Measurements from ENCODE around the gene SUPT3H. TPM values are rescaled to one million over a fixed set of nuclear protein-coding genes. Genes with fewer than 3 reads are reported as not detected.

The SUPT3H gene
- total RNA-seq, 1 donor from 2014 or later: 23.2 TPM

DNA sequence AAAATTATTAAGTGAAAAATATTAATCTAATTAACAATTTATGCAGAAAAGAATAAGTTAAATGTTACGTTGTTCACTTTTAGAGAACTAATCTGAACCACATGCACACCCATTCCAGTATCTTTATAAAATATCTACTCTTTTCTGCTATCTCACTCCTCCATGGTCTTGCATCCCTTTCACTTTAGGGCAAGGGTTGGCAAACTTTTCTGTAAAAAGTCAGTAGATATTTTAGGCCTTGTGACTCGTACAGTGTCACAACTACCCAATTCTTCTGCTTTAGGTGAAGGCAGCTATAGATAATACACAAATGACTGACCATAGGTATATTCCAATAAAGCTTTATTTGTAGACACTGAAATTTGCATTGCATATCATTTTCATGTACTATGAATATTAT is 39.7 kb upstream of the SUPT3H start:
- Mint-ChIP-seq H3K27ac (no peak overlapping the region), H3K4me1 (peaks cover 28% of the 10 kb centered on the region), H3K4me3 (no peak overlapping the region), H3K27me3 (ENCODE audit: low read depth) (peaks cover 66% of the 10 kb centered on the region), H3K9me3 (no peaks in the 10 kb centered on the region), H3K36me3 (no peaks in the 10 kb centered on the region)
- DNase-seq (ENCODE audit: low spot score in 2 of 2, unreplicated experiment in 2 of 2): no peak
- TF ChIP-seq, protein P1, sequence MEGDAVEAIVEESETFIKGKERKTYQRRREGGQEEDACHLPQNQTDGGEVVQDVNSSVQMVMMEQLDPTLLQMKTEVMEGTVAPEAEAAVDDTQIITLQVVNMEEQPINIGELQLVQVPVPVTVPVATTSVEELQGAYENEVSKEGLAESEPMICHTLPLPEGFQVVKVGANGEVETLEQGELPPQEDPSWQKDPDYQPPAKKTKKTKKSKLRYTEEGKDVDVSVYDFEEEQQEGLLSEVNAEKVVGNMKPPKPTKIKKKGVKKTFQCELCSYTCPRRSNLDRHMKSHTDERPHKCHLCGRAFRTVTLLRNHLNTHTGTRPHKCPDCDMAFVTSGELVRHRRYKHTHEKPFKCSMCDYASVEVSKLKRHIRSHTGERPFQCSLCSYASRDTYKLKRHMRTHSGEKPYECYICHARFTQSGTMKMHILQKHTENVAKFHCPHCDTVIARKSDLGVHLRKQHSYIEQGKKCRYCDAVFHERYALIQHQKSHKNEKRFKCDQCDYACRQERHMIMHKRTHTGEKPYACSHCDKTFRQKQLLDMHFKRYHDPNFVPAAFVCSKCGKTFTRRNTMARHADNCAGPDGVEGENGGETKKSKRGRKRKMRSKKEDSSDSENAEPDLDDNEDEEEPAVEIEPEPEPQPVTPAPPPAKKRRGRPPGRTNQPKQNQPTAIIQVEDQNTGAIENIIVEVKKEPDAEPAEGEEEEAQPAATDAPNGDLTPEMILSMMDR (IDR thresholded peaks at IDR 0.05; ENCODE audit: unreplicated experiment): no peak

DNA sequence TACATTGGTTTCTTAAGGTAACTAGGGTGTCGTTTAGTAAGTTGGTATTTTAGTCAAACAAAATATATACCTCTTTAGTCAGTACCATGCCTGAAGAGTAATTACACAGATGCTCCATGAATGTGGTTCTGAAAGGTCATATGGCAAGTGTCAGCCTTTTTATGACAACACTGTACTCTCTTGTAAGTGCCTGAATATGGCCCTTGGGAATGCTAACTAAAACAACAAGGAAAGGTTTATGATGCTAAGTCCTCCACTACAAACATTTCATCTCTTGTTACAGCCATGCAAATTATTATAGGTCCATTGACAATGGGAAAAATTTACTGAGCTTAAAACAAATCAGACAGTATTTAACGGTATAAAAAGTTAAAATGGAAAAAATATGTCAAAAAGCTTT is 39.0 kb upstream of the SUPT3H start:
- Mint-ChIP-seq H3K4me3 (no peak overlapping the region), H3K4me1 (peaks cover 26% of the 10 kb centered on the region), H3K9me3 (no peaks in the 10 kb centered on the region), H3K36me3 (no peaks in the 10 kb centered on the region), H3K27ac (no peak overlapping the region), H3K27me3 (ENCODE audit: low read depth) (peaks cover 60% of the 10 kb centered on the region)
- no peak for DNase-seq (ENCODE audit: low spot score in 2 of 2, unreplicated experiment in 2 of 2)
- TF ChIP-seq, protein P1 (IDR thresholded peaks at IDR 0.05; ENCODE audit: unreplicated experiment): no peak

DNA sequence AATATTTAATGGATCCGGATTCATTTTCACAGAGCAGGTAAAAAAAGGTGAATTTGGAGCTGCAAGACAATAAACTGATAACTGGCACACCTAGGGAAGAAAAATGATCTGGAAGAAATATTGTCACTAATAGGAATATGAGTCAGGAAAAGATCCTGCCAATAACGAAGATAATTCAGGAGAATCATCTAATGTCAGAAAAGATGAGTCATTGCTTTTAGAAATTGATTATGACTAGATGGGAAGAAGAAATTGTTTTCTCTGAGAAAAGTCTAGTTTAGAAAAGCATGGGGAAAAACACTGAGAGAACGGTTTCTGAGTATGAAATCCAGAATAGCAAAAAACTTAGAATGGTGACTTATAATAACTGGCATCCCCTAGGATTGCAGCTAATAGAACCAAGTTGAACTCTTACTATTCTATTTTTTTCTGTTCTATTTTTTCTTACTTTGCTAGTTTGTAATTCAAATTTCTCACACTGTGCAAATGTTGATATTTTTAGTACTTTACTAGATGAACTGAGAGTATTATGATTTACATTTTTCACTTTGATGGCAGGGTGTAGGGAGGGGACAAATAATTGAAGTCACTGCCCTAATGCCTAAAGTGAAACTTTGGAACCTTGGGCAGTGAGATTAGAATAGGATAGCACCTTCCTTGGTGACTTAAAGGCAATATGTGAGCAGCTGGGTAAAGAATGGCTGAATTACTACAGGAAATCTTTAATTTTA is 38.2 kb upstream of the SUPT3H start:
- no peaks in the 10 kb centered on the region for H3K36me3 Mint-ChIP-seq
- TF ChIP-seq, protein P1 (IDR thresholded peaks at IDR 0.05; ENCODE audit: unreplicated experiment): no peak
- H3K4me1 Mint-ChIP-seq: peaks cover 19% of the 10 kb centered on the region
- DNase-seq (ENCODE audit: low spot score in 2 of 2, unreplicated experiment in 2 of 2): no peak
- no peaks in the 10 kb centered on the region for H3K9me3 Mint-ChIP-seq
- no peak overlapping the region for H3K27ac Mint-ChIP-seq
- no peak overlapping the region for H3K4me3 Mint-ChIP-seq
- H3K27me3 Mint-ChIP-seq (ENCODE audit: low read depth): peaks cover 53% of the 10 kb centered on the region

DNA sequence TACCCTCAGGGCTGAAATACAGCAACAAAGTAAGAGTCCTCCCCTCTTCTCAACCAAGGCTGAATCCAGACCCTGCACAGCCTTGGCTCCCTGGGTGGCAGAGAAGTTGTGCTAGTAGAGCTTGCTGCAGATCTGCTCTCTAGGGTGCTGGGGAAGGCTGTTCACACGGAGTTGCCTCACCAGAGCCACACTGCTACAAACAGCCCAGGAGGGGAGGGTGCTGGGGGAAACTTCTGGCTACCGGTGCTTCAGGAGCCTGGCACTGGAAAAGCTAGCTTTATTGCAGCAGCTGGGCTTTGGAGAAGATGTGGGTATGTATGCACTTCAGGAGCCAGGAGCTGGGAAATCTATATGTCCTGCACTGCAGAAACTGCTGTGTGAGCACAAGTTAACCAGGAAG is 37.6 kb upstream of the SUPT3H start:
- no peaks in the 10 kb centered on the region for H3K36me3 Mint-ChIP-seq
- H3K9me3 Mint-ChIP-seq: no peaks in the 10 kb centered on the region
- no peak overlapping the region for H3K4me3 Mint-ChIP-seq
- TF ChIP-seq, protein P1 (IDR thresholded peaks at IDR 0.05; ENCODE audit: unreplicated experiment): no peak
- H3K27ac Mint-ChIP-seq: no peak overlapping the region
- DNase-seq (ENCODE audit: low spot score in 2 of 2, unreplicated experiment in 2 of 2): no peak
- peaks cover 13% of the 10 kb centered on the region for H3K4me1 Mint-ChIP-seq
- peaks cover 46% of the 10 kb centered on the region for H3K27me3 Mint-ChIP-seq (ENCODE audit: low read depth)

DNA sequence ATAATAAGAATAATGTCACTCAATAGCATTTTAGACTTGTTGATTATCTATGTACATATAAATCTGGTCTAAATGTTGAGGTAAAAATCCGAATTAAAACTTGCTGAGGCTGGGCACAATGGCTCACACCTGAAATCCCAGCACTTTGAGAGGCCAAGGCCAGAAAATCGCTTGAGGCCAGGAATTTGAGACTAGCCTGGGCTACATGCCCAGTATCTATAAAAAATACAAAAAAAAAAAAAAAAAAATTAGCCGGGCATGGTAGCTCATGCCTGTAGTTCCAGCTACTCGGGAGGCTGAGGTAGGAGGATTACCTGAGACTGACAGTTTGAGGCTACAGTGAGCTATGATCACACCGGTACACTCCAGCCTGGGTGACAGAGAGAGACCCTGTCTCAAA is 34.2 kb upstream of the SUPT3H start:
- TF ChIP-seq, protein P1 (IDR thresholded peaks at IDR 0.05; ENCODE audit: unreplicated experiment): no peak
- H3K36me3 Mint-ChIP-seq: no peaks in the 10 kb centered on the region
- H3K4me1 Mint-ChIP-seq: no peaks in the 10 kb centered on the region
- H3K9me3 Mint-ChIP-seq: no peaks in the 10 kb centered on the region
- H3K27ac Mint-ChIP-seq: no peak overlapping the region
- no peak for DNase-seq (ENCODE audit: low spot score in 2 of 2, unreplicated experiment in 2 of 2)
- peaks cover 23% of the 10 kb centered on the region for H3K27me3 Mint-ChIP-seq (ENCODE audit: low read depth)
- H3K4me3 Mint-ChIP-seq: no peak overlapping the region
